ENCODE measurements around the gene HILPDA.
A peak's percentile ranks its signal among the peaks of the same experiment; 100 is the strongest.

The HILPDA gene, protein sequence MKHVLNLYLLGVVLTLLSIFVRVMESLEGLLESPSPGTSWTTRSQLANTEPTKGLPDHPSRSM

DNA sequence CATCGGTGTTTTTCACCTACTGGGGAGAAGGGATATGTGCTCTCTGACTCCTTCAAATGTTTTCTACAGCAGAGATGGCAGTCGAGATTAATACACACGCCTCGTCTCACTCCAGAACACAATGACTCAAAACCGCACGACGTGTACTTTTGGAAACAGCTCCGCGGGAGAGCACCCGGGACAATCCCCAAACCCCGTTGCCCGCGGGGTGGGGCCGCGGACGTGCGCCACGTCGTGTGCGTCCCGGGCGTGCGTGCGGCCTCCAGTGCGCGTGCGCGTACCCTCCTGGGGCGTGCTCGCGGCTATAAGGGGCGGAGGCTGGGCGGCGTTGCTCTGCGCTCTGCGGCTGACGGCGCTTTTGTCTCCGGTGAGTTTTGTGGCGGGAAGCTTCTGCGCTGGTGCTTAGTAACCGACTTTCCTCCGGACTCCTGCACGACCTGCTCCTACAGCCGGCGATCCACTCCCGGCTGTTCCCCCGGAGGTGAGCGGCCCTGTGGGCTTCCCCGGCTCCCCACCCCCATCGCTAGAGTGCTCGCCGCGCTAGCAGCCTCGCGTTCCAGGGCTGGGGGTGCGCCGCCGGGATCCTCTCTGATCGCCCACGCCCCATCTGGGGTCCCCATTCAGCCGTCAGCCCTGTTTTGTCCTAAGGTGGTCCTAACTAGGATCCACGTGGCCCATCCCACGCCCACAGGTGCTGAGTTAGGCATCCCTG lies at the start of gene HILPDA:
TSS of gene HILPDA (plus strand) at position 336 of the 712 bp plus-strand sequence. CDS start 1,391 bp downstream, outside the sequence.
- DNase-seq (ENCODE audit: low read depth in 2 of 2), result peak; percentile 82 to 85

DNA sequence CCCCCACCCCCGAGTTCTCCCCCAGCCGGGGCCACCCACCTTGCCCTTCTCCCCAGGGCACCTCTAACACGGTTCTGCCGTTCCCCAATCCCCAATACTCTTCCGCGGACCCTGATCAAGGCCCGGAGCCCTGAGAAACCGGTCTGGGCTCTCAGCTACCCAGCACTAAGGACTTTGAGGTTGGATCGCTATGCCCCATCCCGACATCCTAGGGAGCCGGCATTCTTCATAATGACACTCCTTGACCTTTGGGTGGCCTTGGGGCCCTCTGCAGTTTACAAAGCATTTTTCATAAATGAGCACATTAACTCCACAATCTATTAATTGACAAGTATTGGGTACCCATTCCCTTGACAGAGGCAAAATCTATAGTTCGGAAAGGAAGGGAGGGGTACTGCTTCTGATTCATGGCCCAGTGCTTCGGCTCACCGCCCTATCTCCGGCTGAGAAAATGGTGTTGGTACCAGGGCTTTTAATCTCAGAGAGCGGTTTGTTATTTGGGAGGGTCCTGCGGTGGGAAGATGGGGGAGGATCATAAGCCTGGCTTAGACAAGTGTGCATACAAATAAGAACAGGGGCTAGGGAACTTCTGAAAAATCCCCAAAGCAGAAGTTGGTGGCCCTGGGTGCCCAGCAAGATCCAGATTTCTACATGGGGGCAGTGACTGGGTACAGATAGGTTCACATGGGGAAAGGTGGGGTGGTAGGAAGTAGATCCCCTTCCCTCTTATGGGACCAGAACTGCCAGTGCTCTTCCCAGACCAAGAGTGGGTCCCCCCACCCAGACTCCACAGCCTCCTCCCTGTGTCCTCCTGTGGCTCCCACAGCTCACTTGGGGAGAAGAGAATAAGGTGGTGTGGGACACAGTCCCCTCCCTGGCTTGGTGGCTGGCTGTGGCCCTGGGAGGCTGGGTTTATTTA lies 49.1 kb upstream of the HILPDA start:
- DNase-seq (ENCODE audit: low read depth in 2 of 2), result no peak

DNA sequence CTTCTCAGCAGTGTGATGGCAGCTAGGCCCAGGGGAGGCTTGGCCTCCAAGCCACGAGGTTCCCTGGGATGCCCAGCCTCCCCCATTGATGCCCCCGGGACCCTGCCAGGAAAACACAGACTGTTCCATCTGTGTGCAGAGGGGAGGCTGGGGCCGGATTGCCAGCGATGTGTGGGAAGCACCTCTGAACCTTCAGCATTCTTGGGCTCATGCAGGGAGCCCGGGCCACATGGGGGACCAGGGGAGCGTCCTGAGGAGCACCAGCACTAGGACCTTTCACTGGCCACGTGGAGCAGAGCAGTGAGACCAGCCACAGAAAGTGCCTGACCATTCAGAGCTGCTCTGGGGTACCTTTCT lies 48.5 kb upstream of the HILPDA start:
- no peak for DNase-seq (ENCODE audit: low read depth in 2 of 2)

DNA sequence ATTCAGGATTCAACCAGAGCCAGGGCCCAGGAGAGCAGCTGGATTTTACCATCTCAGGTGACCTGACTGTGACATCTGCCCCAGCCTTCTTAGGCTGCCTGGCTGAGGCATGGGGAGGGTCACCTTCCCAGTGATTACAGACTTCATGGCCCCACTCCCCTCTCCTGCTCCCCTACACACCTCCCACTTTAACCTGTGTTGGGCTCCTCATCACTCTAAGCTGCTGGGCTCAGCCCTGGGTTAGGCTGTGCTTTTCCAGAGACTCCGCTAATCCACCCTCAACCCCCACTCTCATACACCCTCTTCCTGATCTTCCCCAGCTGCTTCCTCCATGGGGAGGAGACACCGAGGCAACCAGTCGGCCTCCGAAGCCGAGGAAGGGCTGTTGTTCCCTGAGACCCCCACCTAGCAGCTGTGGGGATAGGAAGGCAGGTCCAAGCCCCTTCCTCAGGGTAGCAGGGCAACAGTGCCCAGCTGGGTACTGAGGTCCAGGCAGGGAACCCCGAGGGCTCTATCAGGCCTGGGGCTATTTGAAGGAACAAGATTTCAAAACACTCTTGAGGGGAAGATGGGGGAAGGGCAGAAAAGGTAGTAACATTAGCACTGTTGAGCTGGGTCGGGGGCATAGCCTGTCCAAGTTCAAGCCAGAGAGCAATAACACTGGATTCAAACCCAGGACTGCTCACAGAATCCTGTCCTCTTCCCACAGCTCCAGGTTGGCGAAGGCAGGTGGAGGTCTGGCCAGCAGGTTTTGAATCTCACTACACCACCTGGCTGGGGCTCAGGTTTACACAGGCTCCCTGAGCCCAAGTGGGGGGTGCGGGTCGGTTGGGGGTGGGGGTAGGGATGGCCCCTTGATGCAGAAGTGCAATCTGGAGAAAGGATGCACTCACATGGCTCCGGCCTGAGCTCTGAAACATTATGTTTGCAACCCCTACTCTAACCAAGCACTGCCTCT lies 47.6 kb upstream of the HILPDA start:
- DNase-seq (ENCODE audit: low read depth in 2 of 2), result no peak

DNA sequence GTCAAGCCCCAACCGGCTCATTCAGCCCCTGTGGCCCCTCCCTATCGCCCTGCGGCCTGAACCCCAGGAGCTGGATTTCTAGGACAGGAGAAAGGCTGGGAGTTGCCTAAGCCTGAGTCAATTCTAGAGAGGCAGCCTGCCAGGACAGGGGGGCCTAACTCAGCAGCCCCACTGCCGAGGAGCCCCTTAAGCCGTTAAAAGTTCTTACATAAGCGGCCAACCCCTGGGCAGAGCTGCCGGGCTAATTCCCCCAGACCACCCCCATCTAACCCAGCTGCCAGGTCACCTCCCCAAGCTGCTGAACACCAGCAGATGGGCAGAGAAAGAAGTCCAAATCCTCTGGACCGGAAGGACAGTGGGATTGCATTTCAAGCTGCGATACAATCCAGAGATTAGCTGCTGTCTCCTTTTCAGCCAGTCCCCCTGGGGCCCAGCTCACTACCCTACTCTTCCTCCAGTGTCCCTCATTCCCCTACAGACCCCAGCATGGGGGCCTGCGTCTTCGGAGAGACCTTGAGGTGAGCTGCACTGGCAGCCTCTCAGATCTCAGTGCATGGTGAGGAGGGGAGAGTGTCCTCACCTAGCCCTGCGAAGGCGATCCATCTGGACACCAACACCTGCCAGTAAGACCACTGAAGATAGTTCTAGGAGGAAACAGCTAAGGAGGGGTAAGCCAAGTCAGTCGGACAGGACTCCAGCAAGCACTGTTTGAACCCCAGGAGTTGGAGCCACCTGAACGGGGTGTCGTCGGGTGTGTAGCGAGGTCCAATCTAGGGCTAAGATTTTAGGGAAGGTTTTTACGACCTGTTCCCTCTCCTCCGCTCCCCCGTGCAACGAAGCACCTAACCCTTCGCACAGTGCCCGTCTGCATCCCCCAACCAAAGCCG lies 46.7 kb upstream of the HILPDA start:
- no peak for DNase-seq (ENCODE audit: low read depth in 2 of 2)

DNA sequence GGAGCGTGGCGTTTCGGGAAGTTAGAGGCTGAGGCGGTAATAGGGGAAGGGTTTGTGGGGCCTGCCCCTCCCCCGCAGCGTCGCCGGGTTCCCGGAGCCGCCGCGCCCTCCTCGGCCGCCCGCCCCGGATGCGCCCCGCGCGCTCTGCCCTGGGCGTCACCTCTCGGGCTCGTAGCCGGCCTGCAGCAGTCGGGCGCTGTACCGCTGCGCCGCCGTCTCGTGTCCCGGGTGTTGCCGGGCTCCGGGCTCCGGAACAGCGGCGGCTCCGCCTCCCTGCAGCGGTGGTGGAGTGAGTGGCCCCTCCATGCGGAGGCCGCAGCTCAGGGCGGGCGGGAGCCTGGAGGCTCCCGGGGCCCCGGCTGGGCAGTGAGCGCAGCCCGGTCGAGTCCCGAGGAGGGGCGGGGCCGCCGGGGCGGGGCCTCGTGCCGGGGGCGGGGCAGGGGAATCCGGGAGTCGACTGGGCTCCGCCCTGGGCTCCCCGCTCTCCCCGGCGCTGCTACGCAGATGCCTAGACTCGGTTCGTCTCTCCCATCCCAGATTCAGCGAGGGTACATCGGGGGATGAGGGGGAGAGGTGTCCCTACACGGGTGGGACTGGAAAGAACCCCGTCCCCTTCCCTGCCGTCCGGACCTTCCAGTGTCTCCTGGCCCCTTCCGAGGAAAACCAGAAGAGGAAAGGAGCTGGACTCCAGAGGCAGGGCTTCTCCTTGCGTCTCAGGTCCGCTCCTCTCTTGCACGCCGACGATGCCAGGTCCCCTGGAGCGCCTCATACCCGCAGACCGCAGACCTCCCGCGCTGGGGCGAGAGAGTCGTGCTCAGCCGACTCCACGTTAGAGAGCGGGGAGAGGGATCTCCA lies 45.9 kb upstream of the HILPDA start, which contains the start of gene IMPDH1:
TSS of gene IMPDH1 (minus strand) at position 387 of the 855 bp plus-strand sequence. CDS start at position 306, 81 bp downstream.
- peak; percentile 72 for DNase-seq (ENCODE audit: low read depth in 2 of 2)

DNA sequence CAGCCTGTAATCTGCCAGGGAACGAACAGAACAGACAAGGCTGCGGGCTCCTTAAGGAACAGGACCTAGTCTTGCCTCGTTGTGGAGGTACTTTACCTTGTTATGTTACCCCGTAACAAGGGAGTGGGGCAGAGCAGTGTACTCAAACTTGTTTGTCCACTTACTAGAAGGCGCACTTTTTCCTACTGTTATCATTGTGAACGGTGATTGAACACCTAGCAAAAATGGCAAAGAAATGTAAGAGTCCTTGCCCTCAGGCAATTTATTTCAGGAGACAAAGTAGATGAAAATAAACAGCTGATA lies 45.3 kb upstream of the HILPDA start:
- no peak for DNase-seq (ENCODE audit: low read depth in 2 of 2)

DNA sequence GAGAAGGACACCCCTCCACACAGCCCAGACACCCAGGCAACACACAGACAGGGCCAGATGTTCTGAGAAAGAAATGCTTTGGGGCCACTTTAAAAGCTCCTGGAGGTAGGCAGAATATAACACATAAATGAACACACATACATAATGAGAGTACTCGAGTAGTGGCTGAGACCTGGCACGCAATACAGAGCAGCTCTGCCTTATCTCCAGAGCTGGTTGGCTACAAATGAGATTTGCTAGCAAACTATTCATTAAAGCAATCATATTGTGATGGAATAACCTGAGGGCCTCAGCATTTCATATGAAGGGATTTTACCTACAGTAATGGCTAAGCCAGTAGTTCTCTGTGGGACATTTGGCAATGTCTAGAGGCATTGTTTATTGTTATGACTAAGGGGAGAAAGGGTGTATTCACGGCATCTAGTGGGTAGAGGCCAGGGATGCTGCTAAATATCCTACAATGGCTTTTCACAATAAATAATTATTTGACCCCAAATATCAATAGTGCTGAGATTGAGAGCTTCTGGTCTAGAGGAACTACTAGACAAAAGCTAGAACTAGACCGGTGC lies 40.4 kb upstream of the HILPDA start:
- no peak for DNase-seq (ENCODE audit: low read depth in 2 of 2)

DNA sequence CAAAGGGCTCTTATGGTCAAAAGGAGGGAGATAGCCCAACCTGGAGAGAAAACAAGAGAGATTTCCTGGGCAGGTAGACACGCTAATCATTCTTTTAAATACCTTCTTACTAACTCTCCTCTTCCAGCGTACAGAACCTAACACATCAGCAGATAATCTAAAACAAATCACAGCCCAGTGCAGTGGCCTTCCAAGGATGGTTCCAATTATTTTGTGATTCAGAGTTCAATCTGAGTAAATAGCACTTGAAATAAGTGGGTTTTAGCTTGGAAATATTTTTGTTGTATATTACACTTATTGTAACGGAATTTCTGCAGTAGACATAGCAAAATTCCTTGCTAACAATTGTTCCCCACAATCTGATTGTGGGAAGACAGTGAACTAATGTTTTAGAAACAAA lies 38.6 kb upstream of the HILPDA start:
- DNase-seq (ENCODE audit: low read depth in 2 of 2), result no peak

DNA sequence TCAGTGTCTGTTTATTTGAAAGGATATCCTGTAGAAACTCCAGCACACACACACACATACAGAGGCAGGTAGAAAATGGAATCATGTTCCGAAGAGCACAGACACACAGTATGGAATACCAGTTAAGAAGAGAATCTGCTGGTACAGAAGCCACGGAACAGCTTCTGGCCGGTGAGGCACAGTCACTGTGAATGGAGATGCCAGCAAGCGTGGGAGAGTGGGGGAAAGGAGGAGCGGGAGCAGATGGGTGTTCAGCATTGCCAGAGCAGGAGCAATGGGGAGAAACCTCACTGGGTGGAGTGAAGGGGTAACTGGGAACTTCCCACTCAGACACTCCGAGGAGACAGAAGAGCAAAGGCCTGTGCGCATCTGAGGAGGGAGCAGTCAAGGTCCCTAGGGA lies 36.4 kb upstream of the HILPDA start:
- DNase-seq (ENCODE audit: low read depth in 2 of 2), result no peak

DNA sequence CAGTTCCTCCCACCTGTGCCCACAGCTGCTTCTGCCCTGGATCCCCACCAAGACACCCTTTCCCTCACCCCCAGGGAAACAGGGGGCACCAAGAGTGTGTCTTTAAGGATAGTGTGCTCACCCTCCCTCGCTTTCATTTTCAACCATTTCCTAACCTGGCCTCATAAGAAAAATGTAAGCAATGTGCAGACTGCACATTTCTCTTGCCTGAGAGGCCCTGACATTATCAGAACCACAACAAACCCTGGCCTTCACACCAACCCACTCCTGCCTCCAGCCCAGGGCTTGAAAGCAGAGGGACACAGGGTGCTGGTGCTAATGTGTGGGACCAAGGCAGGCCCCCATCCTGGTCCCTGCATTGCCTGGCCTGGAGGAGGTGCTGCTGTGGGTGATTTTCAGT lies 34.9 kb upstream of the HILPDA start:
- DNase-seq (ENCODE audit: low read depth in 2 of 2), result no peak

DNA sequence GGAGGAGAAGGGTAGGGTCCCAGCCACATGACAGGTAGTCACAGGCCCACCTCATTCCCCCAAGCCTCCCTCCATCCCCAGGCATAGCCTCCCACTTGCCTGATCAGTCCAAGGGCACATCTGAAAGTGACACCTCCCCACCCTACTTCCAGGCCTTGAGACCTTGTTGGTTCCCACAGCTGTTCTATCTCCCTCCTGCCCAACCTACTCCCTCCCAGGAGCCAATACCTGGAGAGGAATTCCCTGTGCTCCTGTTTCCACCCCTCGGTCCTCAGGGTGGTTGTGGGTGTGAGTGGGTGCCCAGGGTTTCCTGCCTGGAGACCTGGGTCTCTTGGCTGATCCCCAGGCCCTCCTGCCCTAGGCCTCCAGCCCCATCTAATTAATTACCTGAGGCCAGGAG lies 34.3 kb upstream of the HILPDA start:
- DNase-seq (ENCODE audit: low read depth in 2 of 2), result no peak

DNA sequence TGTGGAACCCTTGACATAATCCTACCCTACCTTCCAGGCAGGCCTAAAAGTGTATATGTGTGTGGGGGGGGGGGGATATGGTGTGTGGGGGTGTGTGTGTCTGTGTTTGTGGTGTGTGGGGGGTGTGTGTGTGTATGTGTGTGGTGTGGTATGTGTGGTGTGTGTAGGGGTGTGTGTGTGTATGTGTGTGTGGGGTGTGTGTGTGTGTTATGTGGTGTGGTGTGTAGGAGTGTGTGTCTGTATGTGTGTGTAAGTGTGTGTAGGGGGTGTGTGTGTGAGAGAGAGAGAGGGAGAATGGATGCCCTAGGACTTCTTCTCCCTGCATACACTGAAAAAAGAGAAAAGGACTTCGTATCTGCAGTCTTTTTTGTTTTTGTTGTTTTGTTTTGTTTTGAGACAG lies 33.6 kb upstream of the HILPDA start:
- no peak for DNase-seq (ENCODE audit: low read depth in 2 of 2)

DNA sequence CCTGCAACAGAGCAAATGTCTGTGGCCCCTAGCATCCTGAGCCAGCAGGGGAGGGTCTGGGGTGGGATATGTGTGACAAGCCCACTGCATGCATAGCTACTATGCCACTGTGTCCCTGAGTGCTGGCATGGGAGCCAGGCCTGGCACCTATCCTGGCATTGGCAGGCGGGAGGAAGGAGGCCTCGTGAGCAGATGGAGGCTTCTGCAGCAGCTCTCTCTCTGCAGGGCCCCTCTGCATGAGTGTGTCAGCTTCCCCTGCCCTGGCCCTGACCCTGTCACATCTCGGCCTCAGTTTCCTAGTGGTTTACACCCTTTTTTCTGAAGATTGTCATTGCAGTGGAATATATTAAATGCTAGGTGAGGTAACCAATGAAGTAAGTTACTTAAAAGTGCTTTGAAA lies 32.8 kb upstream of the HILPDA start:
- DNase-seq (ENCODE audit: low read depth in 2 of 2), result no peak

DNA sequence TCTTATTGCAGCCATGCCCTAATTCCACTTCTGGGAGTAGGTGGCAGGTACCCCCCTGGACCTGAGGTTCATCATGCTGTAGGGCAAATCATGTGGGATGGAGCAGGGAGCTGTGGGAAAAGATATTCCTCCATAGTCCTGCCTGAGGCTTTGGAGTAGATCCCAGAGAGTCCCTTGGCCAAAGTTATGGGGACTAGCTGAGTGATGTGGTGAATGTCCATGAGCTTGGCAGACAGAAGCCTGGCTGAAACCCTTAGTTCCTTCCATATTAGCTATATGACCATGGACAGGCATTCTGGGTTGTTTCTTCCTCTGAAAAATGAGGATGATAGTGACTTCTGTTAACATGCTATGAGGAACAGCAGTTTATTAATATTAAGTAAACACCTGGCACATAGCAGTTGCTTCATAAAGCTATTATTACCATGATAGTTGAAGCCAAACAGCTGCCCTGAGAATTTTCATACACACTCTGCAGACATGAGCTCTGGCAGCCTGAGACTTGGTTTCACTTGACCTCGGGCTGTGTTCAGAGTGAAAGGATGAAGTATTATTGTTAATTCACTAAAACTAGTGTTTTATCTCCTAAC lies 30.9 kb upstream of the HILPDA start:
- DNase-seq (ENCODE audit: low read depth in 2 of 2), result no peak

DNA sequence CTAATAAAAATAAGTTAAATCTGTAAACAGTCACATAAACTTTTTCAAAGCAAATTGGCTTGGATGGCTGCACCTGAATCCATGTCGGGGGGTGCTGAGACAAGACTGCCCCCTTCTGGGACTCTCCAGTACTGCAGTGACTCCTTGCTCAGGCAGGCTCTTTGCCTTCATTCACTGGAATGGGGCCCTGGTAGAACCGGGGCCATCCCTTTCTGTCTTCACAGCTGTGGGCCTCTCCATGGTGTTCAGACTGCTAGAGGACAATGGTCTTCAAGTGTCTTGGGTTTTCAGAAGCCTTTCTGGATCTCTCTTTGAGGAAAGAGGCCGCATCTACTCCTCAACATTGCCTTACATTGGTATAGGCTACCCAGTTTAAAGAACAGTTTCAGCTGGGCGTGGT lies 29.8 kb upstream of the HILPDA start:
- DNase-seq (ENCODE audit: low read depth in 2 of 2), result peak; percentile 55 to 80

DNA sequence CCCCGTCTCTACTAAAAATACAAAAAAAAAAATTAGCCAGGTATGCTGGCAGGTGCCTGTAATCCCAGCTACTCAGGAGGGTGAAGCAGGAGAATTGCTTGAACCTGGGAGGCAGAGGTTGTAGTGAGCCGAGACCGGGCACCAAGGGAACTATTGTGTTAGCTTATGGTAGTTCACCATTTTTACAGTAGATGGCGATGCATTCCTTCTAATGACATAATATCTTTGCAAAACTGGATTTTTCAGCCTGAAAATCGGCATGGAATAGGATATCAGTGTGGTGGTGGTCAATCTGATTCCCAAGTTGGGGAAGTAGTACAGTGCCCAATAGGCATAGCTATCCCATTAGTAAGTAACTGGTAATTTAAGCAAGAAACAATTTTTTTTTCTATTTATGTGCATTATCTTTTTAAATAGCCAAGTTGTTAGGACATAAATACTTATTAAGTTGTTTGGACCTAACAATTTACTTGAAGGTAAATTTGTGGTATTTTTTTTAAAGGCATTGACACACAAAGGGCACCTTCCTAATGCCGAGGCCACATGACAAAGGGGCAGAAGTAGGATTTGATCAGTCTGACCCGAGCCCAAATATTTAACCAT lies 28.3 kb upstream of the HILPDA start:
- no peak for DNase-seq (ENCODE audit: low read depth in 2 of 2)

DNA sequence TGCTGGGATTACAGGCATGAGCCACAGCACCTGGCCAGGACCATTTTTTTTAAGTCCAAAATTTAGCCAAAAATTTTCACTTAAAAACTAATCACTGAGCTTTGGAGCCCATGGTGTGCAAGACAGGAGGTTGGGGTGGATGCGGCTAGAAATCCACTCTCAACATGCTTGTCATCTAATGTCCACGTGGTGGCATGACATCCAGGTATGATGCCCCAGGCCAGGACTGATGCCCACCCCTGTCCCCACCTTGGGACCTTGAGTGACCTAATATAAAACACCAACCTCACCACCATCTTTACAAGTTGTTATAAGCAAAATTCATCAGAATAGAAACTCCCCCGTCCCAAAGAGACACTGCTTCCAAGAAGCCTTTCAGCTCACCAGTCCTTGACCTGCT lies 25.5 kb upstream of the HILPDA start:
- no peak for DNase-seq (ENCODE audit: low read depth in 2 of 2)

DNA sequence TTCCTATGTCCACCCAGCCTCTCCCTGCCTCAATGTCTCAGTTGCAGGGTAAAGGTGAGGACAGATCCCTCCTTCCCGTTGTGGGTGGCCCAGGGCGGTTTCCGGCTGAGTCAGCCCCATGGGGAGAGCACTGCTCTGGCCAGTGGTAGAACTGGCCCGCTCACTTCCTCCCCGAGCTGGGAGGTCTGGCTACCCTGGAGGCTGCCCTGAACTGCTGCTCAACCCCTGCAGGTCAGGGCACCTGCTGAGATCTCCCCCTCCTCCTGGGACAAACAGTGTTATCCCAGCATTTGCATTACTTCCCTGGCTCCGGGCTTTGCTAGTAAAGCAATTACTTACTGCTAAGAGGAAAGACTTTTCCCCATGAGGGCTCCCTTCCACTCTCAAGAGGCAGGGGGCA lies 24.5 kb upstream of the HILPDA start:
- DNase-seq (ENCODE audit: low read depth in 2 of 2), result no peak
